ENCODE data around the gene MEIS1.

The MEIS1 gene

GRCh38 chr2:66432801-66433694 is 1.9 kb upstream of the MEIS1 start (continued):
- TF ChIP-seq ZNF266 (tag by site-specific recombination; IDR thresholded peaks at IDR 0.05; ENCODE audit: low read depth) (no peak), PRDM4 (tag by site-specific recombination; IDR thresholded peaks at IDR 0.05) (no peak), ZNF121 (tag by site-specific recombination; IDR thresholded peaks at IDR 0.05) (no peak), ZFHX2 (tag by site-specific recombination; conservative IDR thresholded peaks at IDR 0.05) (peak; percentile 76), EGR2 (tag by site-specific recombination; IDR thresholded peaks at IDR 0.05; ENCODE audit: low read depth) (peak; percentile 65), ZNF555 (tag by site-specific recombination; conservative IDR thresholded peaks at IDR 0.05) (no peak), ZNF707 (tag by site-specific recombination; IDR thresholded peaks at IDR 0.05) (no peak), CTCF (tag by site-specific recombination; IDR thresholded peaks at IDR 0.05) (0 out of 2 replicates have a peak, but pooled peaks have one; percentile 7), ZNF366 (tag by site-specific recombination; conservative IDR thresholded peaks at IDR 0.05) (0 out of 2 replicates have a peak, but pooled peaks have one; percentile 15), ZNF561 (tag by site-specific recombination; IDR thresholded peaks at IDR 0.05; ENCODE audit: borderline replicate concordance) (no peak), ZBTB11 (tag by site-specific recombination; conservative IDR thresholded peaks at IDR 0.05; ENCODE audit: low read depth) (0 out of 2 replicates have a peak, but pooled peaks have one; percentile 2)

GRCh38 chr2:66433695-66433944 is 1.3 kb upstream of the MEIS1 start:
- H3K9me3 ChIP-seq (ENCODE audit: control insufficient read depth, insufficient read depth, low read depth, low read length): no peaks in the 10 kb centered on the region
- TF ChIP-seq ZIC2 (tag by site-specific recombination; IDR thresholded peaks at IDR 0.05) (no peak), SALL2 (tag by site-specific recombination; IDR thresholded peaks at IDR 0.05; ENCODE audit: borderline replicate concordance) (no peak), ZNF449 (tag by site-specific recombination; IDR thresholded peaks at IDR 0.05) (0 out of 2 replicates have a peak, but pooled peaks have one; percentile 18), ZNF664 (tag by site-specific recombination; IDR thresholded peaks at IDR 0.05) (no peak), ZBTB17 (tag by site-specific recombination; IDR thresholded peaks at IDR 0.05) (no peak; the same call in 1 of the 2 replicates), ZNF660 (tag by site-specific recombination; IDR thresholded peaks at IDR 0.05) (no peak), PRDM10 (tag by site-specific recombination; IDR thresholded peaks at IDR 0.05) (peak; percentile 41)
- H3K4me3 ChIP-seq (ENCODE audit: low read depth, low read length): peak overlapping the region; percentile 63
- CTCF ChIA-PET: interaction anchor here (0.5 to 2.8 kb wide), 9 partner anchors 15 to 1140 kb away, joined by 3 to 17 read pairs (median 4); no protein-coding TSS in a partner anchor
- H3K4me1 ChIP-seq (ENCODE audit: control insufficient read depth, insufficient read depth, low read length): peaks cover 12% of the 10 kb centered on the region; the same call in 1 of the 2 replicates
- peaks cover 0 to 8% of the 10 kb centered on the region in 2 experiments; a peak in 1 of 3 replicates for H3K36me3 ChIP-seq (ENCODE audit: control insufficient read depth in 2 of 2, insufficient read depth in 1 of 2, low read length in 2 of 2)
- H3K27ac ChIP-seq (ENCODE audit: extremely low read depth, low read depth, low read length): peak overlapping the region; percentile 85
- POLR2A ChIA-PET: interaction anchor here (0.8 to 2.1 kb wide), 11 partner anchors 68 to 1412 kb away, joined by 3 to 11 read pairs (median 4); no protein-coding TSS in a partner anchor

Measured in HEK293 (cell line).